ENCODE results near the gene LRP1-AS.

Gene LRP1-AS

DNA sequence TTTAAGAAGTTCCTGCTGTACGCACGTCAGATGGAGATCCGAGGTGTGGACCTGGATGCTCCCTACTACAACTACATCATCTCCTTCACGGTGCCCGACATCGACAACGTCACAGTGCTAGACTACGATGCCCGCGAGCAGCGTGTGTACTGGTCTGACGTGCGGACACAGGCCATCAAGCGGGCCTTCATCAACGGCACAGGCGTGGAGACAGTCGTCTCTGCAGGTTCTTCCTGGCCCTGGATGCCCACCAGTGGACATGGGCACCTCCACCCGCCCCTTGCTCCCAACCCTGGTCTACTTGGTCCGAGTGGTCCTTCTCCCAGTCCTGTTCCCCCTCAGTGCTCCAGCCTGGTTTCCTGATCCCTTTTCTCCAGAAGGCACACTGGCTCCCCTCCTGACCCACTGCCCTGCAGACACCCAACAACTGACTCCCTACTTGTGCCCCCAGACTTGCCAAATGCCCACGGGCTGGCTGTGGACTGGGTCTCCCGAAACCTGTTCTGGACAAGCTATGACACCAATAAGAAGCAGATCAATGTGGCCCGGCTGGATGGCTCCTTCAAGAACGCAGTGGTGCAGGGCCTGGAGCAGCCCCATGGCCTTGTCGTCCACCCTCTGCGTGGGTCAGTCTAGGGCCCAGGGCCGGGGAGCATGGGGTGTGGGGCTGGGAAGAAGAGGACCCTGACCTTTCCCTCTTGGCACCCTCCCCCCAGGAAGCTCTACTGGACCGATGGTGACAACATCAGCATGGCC lies 32.1 kb upstream of the LRP1-AS start:
- DNase-seq: no peak

GRCh38 chr12:57178213-57178612 lies 30.8 kb upstream of the LRP1-AS start:
- no peak for DNase-seq

DNA sequence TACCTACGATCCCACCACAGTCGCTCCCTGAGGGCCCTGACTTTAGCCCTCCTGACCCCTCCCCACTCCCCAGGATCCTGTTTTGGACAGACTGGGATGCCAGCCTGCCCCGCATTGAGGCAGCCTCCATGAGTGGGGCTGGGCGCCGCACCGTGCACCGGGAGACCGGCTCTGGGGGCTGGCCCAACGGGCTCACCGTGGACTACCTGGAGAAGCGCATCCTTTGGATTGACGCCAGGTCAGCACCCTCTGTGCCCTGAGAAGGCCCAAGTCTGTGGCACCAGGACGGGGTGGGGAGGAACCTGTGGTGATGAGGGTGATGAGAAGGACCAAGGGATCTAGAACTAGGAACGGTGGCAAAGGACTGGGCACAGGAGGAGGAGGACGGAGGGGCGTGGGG lies 29.9 kb upstream of the LRP1-AS start:
- DNase-seq: no peak

DNA sequence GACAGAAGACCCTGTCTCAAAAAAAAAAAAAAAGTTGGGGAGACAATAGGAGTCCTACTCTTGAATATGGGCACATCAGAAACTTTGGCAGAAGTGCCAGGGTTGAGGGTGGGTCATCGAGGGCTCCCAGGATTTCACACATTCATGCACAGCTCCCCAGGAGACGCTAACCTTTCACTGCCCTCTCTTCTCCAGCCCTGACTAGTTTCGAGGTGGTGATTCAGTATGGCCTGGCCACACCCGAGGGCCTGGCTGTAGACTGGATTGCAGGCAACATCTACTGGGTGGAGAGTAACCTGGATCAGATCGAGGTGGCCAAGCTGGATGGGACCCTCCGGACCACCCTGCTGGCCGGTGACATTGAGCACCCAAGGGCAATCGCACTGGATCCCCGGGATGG lies 29.4 kb upstream of the LRP1-AS start:
- no peak for DNase-seq

DNA sequence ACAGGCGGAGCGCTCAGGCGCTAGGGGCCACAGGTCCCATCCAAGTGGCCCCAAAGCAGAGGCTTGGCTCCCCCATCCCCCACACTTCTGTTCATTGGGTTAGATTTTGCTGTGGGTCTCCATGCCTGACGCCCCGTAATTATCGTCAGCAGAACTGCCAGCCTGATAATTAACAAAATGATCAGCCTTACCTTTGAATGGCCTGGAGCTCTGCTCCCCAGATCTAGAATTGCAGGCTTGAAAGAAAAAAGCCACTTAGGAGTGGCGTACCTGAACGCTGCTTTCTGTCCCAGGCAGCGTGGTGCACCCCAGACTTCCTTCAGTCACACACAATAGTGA lies 28.7 kb upstream of the LRP1-AS start:
- DNase-seq: no peak

DNA sequence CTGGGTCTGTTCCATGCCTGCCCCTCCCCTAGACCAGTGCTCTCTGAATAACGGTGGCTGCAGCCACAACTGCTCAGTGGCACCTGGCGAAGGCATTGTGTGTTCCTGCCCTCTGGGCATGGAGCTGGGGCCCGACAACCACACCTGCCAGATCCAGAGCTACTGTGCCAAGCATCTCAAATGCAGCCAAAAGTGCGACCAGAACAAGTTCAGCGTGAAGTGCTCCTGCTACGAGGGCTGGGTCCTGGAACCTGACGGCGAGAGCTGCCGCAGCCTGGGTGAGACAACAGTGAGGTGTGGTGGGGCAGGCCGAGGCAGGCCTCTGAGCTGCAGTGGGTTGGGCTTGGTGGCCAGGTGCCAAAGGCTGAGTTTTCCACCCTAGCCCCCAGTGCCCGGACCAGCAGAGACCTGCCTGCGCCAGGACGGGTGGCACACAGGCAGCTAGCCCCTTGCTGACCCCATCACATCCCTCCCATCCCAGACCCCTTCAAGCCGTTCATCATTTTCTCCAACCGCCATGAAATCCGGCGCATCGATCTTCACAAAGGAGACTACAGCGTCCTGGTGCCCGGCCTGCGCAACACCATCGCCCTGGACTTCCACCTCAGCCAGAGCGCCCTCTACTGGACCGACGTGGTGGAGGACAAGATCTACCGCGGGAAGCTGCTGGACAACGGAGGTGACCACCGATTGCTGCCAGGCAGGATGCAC lies 28.2 kb upstream of the LRP1-AS start:
- DNase-seq: no peak

- no peak for DNase-seq
These were observed 26.3 kb upstream of the LRP1-AS start for GRCh38 chr12:57173683-57174082.

- no peak for DNase-seq
These were observed 25.7 kb upstream of the LRP1-AS start for GRCh38 chr12:57173089-57173488.

DNA sequence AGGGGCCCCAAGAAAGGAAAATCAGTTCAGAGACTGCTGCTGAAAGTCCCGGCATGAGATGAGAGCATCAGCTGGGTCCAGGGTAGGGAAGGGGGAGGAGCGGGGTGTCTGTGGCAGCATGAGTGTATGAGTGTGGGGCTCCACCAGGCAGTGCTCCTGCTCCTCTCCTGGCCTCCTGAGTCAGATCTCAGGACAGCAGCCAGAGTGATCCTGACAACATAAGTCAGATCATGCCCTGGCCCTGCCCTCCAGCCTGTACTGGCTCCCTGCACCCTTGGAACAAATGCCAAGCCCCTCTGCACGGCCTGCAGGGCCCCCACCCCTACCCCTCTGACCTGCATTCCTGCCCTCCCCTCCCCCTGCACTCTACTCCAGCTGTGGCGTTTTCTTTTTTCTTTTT lies 24.2 kb upstream of the LRP1-AS start:
- DNase-seq: no peak

GRCh38 chr12:57170927-57171326 lies 23.5 kb upstream of the LRP1-AS start:
- no peak for DNase-seq

DNA sequence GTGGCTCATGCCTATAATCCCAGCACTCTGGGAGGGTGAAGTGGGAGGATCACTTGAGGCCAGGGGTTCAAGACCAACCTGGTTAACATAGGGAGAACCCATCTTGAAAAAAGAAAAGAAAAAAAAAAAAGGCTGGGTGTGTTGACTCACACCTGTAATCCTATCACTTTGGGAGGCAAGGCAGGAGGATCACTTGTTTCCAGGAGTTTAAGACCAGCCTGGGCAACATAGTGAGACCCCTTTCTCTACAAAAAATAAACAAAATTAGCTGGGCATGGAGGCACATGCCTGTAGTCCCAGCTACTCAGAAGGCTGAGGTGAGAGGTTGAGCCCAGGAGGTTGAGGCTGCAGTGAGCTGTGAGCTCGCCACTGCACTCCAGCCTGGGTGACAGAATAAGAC lies 23.0 kb upstream of the LRP1-AS start:
- DNase-seq: no peak

GRCh38 chr12:57169969-57170368 lies 22.6 kb upstream of the LRP1-AS start:
- DNase-seq: no peak

- DNase-seq: no peak
These were observed 21.8 kb upstream of the LRP1-AS start for GRCh38 chr12:57169046-57169795.

- DNase-seq: no peak
These were observed 20.6 kb upstream of the LRP1-AS start for GRCh38 chr12:57168058-57168457.

DNA sequence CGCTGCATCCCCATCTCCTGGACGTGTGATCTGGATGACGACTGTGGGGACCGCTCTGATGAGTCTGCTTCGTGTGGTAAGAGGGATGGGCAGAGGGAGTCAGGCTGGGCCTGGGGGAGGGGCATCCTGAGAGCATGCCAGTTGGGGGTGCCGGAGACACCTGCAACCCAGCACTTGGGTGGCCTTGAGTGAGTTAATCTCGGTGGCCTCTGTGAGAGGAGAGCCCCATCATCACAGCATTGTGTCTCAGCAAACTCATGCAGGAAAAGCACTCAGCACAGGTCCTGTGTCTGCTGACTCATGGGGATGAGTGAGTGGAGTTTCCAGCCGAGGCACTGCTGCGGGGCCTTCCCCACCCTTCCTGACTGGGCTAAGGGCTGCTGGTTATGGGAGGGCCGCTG lies 19.6 kb upstream of the LRP1-AS start:
- DNase-seq: no peak

DNA sequence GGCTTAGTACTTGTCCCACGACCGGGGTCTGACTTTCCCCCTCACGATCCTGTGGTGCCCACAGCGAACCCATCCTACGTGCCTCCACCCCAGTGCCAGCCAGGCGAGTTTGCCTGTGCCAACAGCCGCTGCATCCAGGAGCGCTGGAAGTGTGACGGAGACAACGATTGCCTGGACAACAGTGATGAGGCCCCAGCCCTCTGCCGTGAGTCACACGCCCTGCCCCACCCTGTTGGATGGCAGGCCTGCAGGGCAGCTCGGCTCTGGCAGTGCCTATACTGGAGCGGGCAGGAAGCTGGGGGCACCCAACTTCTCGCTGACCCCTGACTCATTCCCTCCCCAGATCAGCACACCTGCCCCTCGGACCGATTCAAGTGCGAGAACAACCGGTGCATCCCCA lies 18.3 kb upstream of the LRP1-AS start:
- no peak for DNase-seq

DNA sequence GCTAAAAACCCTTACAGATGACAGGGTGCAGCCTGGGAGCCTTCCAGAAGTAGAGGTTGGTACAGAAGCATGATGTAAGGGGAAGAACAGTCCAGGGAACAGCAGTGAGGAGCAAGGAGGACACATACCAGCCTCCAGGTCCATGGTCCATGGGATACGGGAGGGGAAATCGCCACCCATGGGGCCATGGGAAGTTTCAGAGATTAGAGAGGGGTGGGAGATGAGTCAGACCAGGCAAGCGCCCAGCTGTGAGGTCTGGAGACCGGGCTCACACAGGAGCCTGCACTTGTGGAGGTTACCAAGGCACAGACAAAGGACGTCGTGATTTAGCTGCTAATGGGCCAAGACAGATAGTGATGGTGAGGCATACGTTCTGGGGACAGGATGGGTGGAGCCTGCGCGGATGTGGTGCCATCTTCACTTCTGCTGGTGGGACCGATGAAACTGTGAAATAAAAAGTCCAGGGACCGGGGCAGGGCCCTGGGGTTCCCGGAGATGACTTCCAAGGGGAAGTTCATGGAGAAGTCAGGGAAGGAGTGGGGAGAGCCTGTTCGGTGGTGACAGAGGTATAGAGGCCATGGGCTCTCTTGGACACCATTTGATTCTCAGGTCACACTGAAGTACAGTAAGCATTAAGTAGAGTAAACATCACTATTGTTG lies 17.7 kb upstream of the LRP1-AS start:
- DNase-seq: no peak

GRCh38 chr12:57164454-57164853 lies 17.0 kb upstream of the LRP1-AS start:
- no peak for DNase-seq

GRCh38 chr12:57162553-57163125 lies 15.2 kb upstream of the LRP1-AS start:
- no peak for DNase-seq

DNA sequence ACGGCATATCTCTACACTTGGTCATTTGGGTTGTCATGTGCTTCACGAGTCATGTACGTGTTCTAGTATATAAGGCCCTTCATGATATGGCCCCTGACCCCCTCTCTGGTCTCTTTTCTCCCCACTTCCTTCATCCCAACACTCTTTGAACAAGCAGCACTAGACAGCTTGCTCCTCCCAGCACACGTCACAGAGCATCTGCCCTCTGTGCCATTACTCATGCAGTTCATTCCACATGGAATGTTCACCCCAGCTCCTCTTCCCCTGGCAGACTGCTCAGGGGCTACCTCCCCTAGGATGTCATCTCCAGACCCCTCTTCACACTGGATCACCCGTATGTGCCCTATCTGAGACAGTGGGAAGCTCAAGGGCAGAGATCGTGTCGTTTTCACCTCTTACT lies 14.1 kb upstream of the LRP1-AS start:
- DNase-seq: no peak

- no peak for DNase-seq
These were observed 13.3 kb upstream of the LRP1-AS start for GRCh38 chr12:57160741-57161140.

DNA sequence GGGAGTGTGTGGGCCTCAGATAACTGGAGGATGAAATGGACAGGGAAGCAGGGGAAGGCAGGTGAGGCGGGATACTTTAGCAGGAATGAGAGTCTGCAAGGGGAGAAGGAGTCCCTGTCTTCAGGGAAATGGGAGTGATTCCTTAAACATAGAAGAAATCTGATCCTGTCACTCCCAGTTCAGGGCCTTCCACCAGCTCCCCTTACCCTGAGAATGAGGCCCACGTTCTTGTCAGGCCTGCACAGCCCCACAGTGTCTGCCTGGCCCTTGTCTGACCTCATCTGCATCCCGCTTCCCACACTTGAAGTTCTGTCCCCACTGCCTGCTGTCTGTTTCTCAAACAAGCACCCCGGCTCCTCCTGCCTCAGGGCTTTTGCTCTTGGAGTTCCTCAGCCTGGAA lies 12.6 kb upstream of the LRP1-AS start:
- DNase-seq: no peak

DNA sequence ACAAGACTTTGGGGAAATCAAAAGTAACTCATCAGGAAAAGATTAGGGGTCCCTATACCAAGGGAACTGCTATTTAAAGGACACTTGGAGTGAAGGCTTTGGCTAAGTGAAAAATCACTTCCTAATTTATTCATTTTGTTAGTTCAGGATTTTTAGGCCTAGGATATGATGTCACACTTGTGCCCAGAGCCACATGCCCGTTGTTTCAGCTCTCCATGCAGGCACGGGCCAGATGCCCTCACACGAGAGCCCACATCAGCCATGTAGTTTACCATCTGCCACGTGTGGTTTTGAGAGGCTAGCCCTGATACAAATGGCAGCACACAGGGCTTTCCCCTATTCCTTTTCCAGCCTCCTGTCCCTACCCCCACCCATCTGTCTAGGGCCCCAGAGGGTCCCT lies 11.9 kb upstream of the LRP1-AS start:
- DNase-seq: no peak

Data from GOT3 (cell line).